Peyer's patch (tissue), 4 donors: ENCODE data around the gene MPHOSPH6. TPM values are rescaled to one million over a fixed set of nuclear protein-coding genes. Genes with fewer than 3 reads are reported as not detected.

Experiments
- DNase-seq, 3 donors: peaks; one replicate each; pipeline ENCODE4 v3.0.0-alpha.2; 2017 to 2019
- H3K27ac ChIP-seq, 4 donors: fragments of 200-600 bp; sonication (generic); one replicate each; pipeline ENCODE4 v1.5.1; 2016 to 2019
- H3K27me3 ChIP-seq, 2 donors: fragments of 200-600 bp; sonication (generic); one replicate each; pipeline ENCODE4 v1.5.1; 2019
- H3K36me3 ChIP-seq, 3 donors: fragments of 200-600 bp; sonication (generic); one replicate each; pipeline ENCODE4 v1.5.1; 2016 to 2019
- H3K4me1 ChIP-seq, 4 donors: fragments of 200-600 bp; sonication (generic); one replicate each; pipeline ENCODE4 v1.5.1; 2016 to 2019
- H3K4me3 ChIP-seq, 4 donors: fragments of 200-600 bp; sonication (generic); 1 replicate in 3 of 4; 2 replicates in 1 of 4; pipeline ENCODE4 v1.5.1; 2016 to 2019; ENCODE audit warnings: mild to moderate bottlenecking in 1 of 4
- H3K9me3 ChIP-seq, 4 donors: fragments of 200-600 bp; sonication (generic); one replicate each; pipeline ENCODE4 v1.5.1; 2016 to 2019; ENCODE audit warnings: mild to moderate bottlenecking in 1 of 4
- CTCF ChIP-seq, 6 experiments: fragments of 450-650 bp in 4 of 6; fragments of 200-600 bp in 2 of 6; sonication (generic) in 1 of 6; IDR thresholded peaks; one replicate each; pipeline ENCODE4 v1.5.1; 2017 to 2019; ENCODE audit warnings: antibody characterized with exemption in 6 of 6, mild to moderate bottlenecking in 3 of 6, moderate library complexity in 1 of 6
- POLR2A ChIP-seq, 2 donors: fragments of 450-650 bp; IDR thresholded peaks; one replicate each; pipeline ENCODE4 v1.5.1; 2017; ENCODE audit warnings: antibody characterized with exemption in 2 of 2, mild to moderate bottlenecking in 2 of 2, moderate library complexity in 2 of 2
- total RNA-seq, 4 donors: library from RNA; depleted of rRNA; stranded (reverse); fragments of >200 nt; gene quantifications; one replicate each; pipeline ENCODE4 v1.1.0, GENCODE V29; 2016

The MPHOSPH6 gene
- total RNA-seq, 4 donors from 2014 or later = 33.0 to 56.6 (median 38.5) TPM

- no peak for DNase-seq
- H3K27me3 ChIP-seq = no peaks in the 10 kb centered on the region
- H3K4me3 ChIP-seq = no peak overlapping the region
- H3K36me3 ChIP-seq = peaks cover 0 to 20% (median 0%) of the 10 kb centered on the region in 3 donors
- peak overlapping the region in 1 of 4 donors; percentile 47 for H3K27ac ChIP-seq
- H3K9me3 ChIP-seq = no peaks in the 10 kb centered on the region
- no peak for TF ChIP-seq POLR2A (IDR thresholded peaks at IDR 0.05)
- no peak for TF ChIP-seq CTCF (IDR thresholded peaks at IDR 0.05)
- H3K4me1 ChIP-seq = no peaks in the 10 kb centered on the region
Observed at GRCh38 chr16:82156761-82157533, 13.1 kb downstream of the MPHOSPH6 start.

GRCh38 chr16:82152641-82153112, 17.3 kb downstream of the MPHOSPH6 start:
- TF ChIP-seq POLR2A (IDR thresholded peaks at IDR 0.05) (no peak), CTCF (IDR thresholded peaks at IDR 0.05) (no peak)
- no peaks in the 10 kb centered on the region for H3K27me3 ChIP-seq
- H3K9me3 ChIP-seq = no peaks in the 10 kb centered on the region
- H3K4me1 ChIP-seq = no peaks in the 10 kb centered on the region
- no peak for DNase-seq
- H3K36me3 ChIP-seq = peaks cover 0 to 9% (median 0%) of the 10 kb centered on the region in 3 donors
- no peak overlapping the region for H3K27ac ChIP-seq
- no peak overlapping the region for H3K4me3 ChIP-seq

GRCh38 chr16:82152196-82152595, 17.8 kb downstream of the MPHOSPH6 start:
- no peak for DNase-seq
- TF ChIP-seq CTCF (IDR thresholded peaks at IDR 0.05) = no peak
- H3K4me3 ChIP-seq = no peak overlapping the region
- no peak overlapping the region for H3K27ac ChIP-seq
- no peaks in the 10 kb centered on the region for H3K9me3 ChIP-seq
- H3K36me3 ChIP-seq = peaks cover 0 to 13% (median 0%) of the 10 kb centered on the region in 3 donors
- no peaks in the 10 kb centered on the region for H3K4me1 ChIP-seq
- no peaks in the 10 kb centered on the region for H3K27me3 ChIP-seq

- Histone ChIP-seq H3K4me1 (no peaks in the 10 kb centered on the region), H3K36me3 (peaks cover 0 to 16% (median 0%) of the 10 kb centered on the region in 3 donors), H3K4me3 (no peak overlapping the region), H3K9me3 (no peaks in the 10 kb centered on the region), H3K27me3 (no peaks in the 10 kb centered on the region), H3K27ac (no peak overlapping the region)
- no peak for DNase-seq
- TF ChIP-seq CTCF (IDR thresholded peaks at IDR 0.05) = no peak
- TF ChIP-seq POLR2A (IDR thresholded peaks at IDR 0.05) = no peak
Observed at GRCh38 chr16:82150549-82150948, 19.5 kb downstream of the MPHOSPH6 start.

GRCh38 chr16:82149536-82149935, 20.5 kb downstream of the MPHOSPH6 start:
- Histone ChIP-seq H3K36me3 (peaks cover 0 to 16% (median 0%) of the 10 kb centered on the region in 3 donors), H3K27ac (no peak overlapping the region), H3K4me1 (no peaks in the 10 kb centered on the region), H3K9me3 (no peaks in the 10 kb centered on the region), H3K4me3 (no peak overlapping the region), H3K27me3 (no peaks in the 10 kb centered on the region)
- DNase-seq = no peak
- TF ChIP-seq CTCF (IDR thresholded peaks at IDR 0.05) = no peak
